Gastroesophageal sphincter (tissue), 4 donors: ENCODE data around the gene SPATC1L. TPM values are rescaled to one million over a fixed set of nuclear protein-coding genes. Genes with fewer than 3 reads are reported as not detected.

Experiments
- ATAC-seq: fragments of 150-250 bp; one replicate; pipeline ENCODE4 v1.9.1; 2016; ENCODE audit warnings: mild to moderate bottlenecking, moderate library complexity
- H3K27ac ChIP-seq, 4 donors: fragments of 200-600 bp; sonication (generic) in 3 of 4; 1 replicate in 3 of 4; 2 replicates in 1 of 4; pipeline ENCODE4 v1.5.1; 2016 to 2019
- H3K27me3 ChIP-seq: fragments of 200-600 bp; sonication (generic); one replicate; pipeline ENCODE4 v1.5.1; 2019
- H3K36me3 ChIP-seq, 2 donors: fragments of 200-600 bp; sonication (generic); one replicate each; pipeline ENCODE4 v1.5.1; 2019; ENCODE audit warnings: control low read depth in 1 of 2
- H3K4me1 ChIP-seq, 3 donors: fragments of 200-600 bp; sonication (generic); 1 replicate in 2 of 3; 2 replicates in 1 of 3; pipeline ENCODE4 v1.5.1; 2016 to 2019; ENCODE audit warnings: control low read depth in 2 of 3
- H3K4me3 ChIP-seq, 2 donors: fragments of 200-600 bp; sonication (generic); one replicate each; pipeline ENCODE4 v1.5.1; 2019; ENCODE audit warnings: mild to moderate bottlenecking in 1 of 2, moderate library complexity in 1 of 2
- H3K9me3 ChIP-seq, 3 donors: fragments of 200-600 bp; sonication (generic); one replicate each; pipeline ENCODE4 v1.5.1; 2017 to 2019; ENCODE audit warnings: control low read depth in 2 of 3
- EP300 ChIP-seq: sonication (generic); formaldehyde crosslinking; IDR thresholded peaks from one replicate; pipeline ENCODE4 v1.6.1; 2017; ENCODE audit warnings: antibody characterized with exemption, mild to moderate bottlenecking
- POLR2A ChIP-seq, 2 donors: fragments of 450-650 bp; IDR thresholded peaks; one replicate each; pipeline ENCODE4 v1.6.1; 2017; ENCODE audit warnings: antibody characterized with exemption in 2 of 2, mild to moderate bottlenecking in 2 of 2, moderate library complexity in 1 of 2
- POLR2AphosphoS5 ChIP-seq: sonication (generic); formaldehyde crosslinking; IDR thresholded peaks from one replicate; pipeline ENCODE4 v1.6.1; 2017; ENCODE audit warnings: antibody characterized with exemption
- WGBS, 2 donors: methylation state at CpG; one replicate each; pipeline ENCODE4 v1.1.5; 2018; ENCODE audit warnings: low coverage in 1 of 2; 5-methylcytosine and 5-hydroxymethylcytosine counted together
- total RNA-seq, 4 donors: library from RNA; depleted of rRNA; stranded (reverse); fragments of >200 nt; gene quantifications; one replicate each; pipeline ENCODE4 v1.1.0, GENCODE V29; 2016
- TF ChIP-seq, protein P1 (sequence below), 4 experiments: fragments of 200-600 bp in 2 of 4; fragments of 450-650 bp in 2 of 4; sonication (generic) in 1 of 4; IDR thresholded peaks; one replicate each; pipeline ENCODE4 v1.5.1; 2017 to 2019; ENCODE audit warnings: antibody characterized with exemption in 4 of 4, mild to moderate bottlenecking in 2 of 4, moderate library complexity in 2 of 4

SPATC1L gene
- total RNA-seq, 4 donors from 2014 or later: 0.54 to 20.4 (median 7.9) TPM

DNA sequence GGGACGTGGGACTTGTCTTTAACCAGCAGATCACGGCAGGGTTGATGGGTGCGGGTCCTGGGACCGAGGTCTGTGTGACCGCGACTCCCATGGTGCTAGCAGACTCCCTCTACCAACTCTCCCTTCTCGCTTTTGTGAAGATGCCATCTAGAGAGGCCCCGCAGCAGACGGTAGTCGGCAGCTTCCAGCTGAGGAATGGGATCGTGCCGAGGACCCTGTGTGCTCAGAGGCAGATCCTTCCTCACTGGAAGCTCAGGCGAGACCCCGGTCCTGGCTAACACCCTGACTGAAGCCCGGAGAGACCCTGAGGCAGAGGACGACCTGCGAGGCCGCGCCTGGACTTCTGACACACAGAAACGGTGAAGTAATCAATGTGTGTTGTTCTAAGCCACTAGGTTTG is 12.5 kb upstream of the SPATC1L start:
- H3K4me3 ChIP-seq: no peak overlapping the region
- H3K9me3 ChIP-seq: no peaks in the 10 kb centered on the region
- H3K27ac ChIP-seq: no peak overlapping the region
- WGBS, 2 donors: 33 to 90% methylated on average over 1 to 5 of the region's 20 CpGs
- peaks cover 0 to 93% of the 10 kb centered on the region in 2 donors for H3K36me3 ChIP-seq
- H3K27me3 ChIP-seq: no peaks in the 10 kb centered on the region
- TF ChIP-seq POLR2A (IDR thresholded peaks at IDR 0.05) (no peak), EP300 (no peak), POLR2AphosphoS5 (no peak)
- TF ChIP-seq, protein P1, sequence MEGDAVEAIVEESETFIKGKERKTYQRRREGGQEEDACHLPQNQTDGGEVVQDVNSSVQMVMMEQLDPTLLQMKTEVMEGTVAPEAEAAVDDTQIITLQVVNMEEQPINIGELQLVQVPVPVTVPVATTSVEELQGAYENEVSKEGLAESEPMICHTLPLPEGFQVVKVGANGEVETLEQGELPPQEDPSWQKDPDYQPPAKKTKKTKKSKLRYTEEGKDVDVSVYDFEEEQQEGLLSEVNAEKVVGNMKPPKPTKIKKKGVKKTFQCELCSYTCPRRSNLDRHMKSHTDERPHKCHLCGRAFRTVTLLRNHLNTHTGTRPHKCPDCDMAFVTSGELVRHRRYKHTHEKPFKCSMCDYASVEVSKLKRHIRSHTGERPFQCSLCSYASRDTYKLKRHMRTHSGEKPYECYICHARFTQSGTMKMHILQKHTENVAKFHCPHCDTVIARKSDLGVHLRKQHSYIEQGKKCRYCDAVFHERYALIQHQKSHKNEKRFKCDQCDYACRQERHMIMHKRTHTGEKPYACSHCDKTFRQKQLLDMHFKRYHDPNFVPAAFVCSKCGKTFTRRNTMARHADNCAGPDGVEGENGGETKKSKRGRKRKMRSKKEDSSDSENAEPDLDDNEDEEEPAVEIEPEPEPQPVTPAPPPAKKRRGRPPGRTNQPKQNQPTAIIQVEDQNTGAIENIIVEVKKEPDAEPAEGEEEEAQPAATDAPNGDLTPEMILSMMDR (IDR thresholded peaks at IDR 0.05): no peak
- no peak for ATAC-seq
- H3K4me1 ChIP-seq: peaks cover 0 to under 1% (median 0%) of the 10 kb centered on the region in 3 donors

DNA sequence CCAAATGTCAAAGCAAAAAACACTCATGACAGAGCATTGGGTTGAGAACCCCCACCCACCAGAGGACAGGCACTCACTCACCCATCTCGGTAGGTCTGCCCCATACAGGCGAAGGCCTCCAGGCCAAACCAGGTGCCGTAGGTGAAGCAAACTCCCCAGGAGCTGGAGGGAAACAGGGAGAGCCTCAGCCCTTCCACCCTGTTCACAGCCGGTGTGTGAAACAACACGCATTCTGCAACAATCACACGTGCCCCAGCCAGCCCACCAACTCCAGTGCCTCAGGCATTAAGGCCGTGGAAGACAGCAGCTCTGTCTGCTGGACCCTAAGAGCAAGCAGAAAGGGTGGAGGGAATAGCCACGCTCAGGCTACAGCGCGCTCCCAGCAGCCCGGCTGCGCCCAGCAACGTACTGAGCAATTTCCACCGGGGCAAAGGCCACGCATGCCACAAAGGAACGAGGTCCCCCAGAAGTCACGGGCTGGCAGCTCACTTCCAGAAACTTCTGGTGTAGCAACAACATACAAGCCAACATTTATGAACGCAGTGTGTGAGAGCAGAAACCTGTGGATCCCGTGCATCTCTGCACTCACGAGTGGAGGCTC is 11.4 kb upstream of the SPATC1L start:
- TF ChIP-seq POLR2AphosphoS5: no peak
- no peak for TF ChIP-seq POLR2A (IDR thresholded peaks at IDR 0.05)
- TF ChIP-seq EP300: no peak
- TF ChIP-seq, protein P1 (IDR thresholded peaks at IDR 0.05): no peak
- ATAC-seq: no peak
- Histone ChIP-seq H3K36me3 (peaks cover 0 to 100% of the 10 kb centered on the region in 2 donors), H3K27ac (no peak overlapping the region), H3K4me1 (peaks cover 0 to 11% (median 0%) of the 10 kb centered on the region in 3 donors), H3K27me3 (no peaks in the 10 kb centered on the region), H3K9me3 (no peaks in the 10 kb centered on the region), H3K4me3 (no peak overlapping the region)
- WGBS, 2 donors: 58% methylated on average over 4 of the region's 20 CpGs; no CpG with 5 or more reads in 1 of the 2 donors

DNA sequence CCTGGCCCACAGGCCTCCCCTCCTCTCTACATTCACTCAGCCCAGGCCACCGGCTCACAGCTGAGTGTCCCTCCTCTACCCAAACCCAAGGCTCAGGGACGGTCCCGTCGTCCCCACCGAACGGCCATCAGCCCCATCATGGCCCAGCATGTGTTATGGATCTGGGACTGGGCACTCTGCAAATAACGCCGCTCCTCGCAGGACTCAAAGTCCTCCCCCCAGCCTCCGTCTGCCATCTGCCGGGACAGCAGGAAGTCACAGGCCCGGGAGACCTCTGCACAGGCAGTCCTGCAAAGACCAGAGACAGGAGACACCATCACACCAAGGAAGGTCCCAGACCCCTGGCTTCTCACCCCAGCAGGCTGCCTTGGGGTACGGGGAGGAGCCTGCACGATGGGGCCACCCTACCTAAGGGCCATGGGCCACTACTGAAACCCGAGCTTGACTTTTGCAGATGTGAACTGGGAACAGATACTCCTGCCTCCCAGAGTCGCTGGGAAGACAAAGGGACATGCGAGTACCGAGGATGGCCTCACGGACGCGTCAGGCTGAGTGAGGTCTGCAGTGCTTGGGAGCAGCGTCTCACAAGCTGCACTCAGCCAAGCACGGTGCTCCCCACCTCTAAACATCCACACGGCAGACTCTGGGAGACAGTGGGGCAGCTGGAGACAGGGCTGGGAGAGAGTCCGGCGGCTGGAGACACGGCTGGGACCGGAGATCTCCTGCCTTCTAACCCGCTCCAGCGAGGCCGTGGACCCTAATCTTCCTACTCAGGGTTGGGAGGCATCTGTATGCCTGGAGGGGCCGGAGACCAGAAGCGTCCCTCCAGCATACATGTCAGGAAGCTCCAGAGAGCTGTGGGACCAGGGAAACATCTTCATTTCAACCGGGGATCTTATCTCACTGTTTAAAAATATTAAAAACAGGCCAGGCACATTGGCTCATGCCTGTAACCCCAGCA is 10.4 kb upstream of the SPATC1L start:
- TF ChIP-seq POLR2A (IDR thresholded peaks at IDR 0.05): no peak
- TF ChIP-seq, protein P1 (IDR thresholded peaks at IDR 0.05): no peak
- TF ChIP-seq EP300: no peak
- no peak for TF ChIP-seq POLR2AphosphoS5
- H3K27ac ChIP-seq: no peak overlapping the region
- no peaks in the 10 kb centered on the region for H3K9me3 ChIP-seq
- WGBS, 2 donors: 98% methylated on average over 7 of the region's 34 CpGs; no CpG with 5 or more reads in 1 of the 2 donors
- H3K4me3 ChIP-seq: no peak overlapping the region
- H3K27me3 ChIP-seq: no peaks in the 10 kb centered on the region
- H3K36me3 ChIP-seq: peaks cover 0 to 100% of the 10 kb centered on the region in 2 donors
- peaks cover 0 to 21% (median 0%) of the 10 kb centered on the region in 3 donors for H3K4me1 ChIP-seq
- ATAC-seq: no peak

DNA sequence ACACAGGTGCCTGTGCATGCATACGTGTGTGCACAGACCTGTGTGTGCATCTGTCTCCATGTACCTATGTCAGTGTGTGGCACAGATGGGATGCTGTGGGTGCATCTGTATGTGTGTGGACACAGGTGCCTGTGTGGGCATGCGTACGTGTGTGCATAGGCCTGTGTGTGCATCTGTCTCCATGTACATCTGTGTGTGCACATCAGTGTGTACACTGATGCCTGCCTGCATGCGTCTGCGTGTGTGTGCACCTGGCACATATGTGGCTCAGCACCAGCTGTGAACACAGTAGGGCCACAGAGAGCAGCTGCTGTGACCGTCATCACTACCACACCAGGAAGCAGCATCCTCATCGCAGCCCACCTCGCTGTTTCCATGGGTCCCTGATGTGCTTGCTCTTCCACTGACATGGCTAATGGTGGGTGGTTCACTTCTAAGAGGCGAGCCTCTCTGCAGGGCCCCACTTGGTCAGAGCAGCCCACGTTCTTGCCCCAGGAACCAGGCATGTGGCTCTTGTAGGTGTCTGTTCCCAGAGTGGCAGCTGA is 9.6 kb upstream of the SPATC1L start:
- no peaks in the 10 kb centered on the region for H3K9me3 ChIP-seq
- H3K4me1 ChIP-seq: peaks cover 0 to 29% (median 5%) of the 10 kb centered on the region in 3 donors
- TF ChIP-seq POLR2A (IDR thresholded peaks at IDR 0.05): no peak
- no peak for TF ChIP-seq POLR2AphosphoS5
- no peak for TF ChIP-seq EP300
- TF ChIP-seq, protein P1 (IDR thresholded peaks at IDR 0.05): no peak
- H3K4me3 ChIP-seq: no peak overlapping the region
- no peak overlapping the region for H3K27ac ChIP-seq
- ATAC-seq: no peak
- H3K36me3 ChIP-seq: peaks cover 0 to 98% of the 10 kb centered on the region in 2 donors
- H3K27me3 ChIP-seq: no peaks in the 10 kb centered on the region
- WGBS, 2 donors: 100% methylated on average over 1 of the region's 10 CpGs; no CpG with 5 or more reads in 1 of the 2 donors
